HG02943 (cell line): ENCODE data around the gene SYCP1.
"Not testable (repeated sequence)": the region's sequence is repeated elsewhere in the genome, so short reads cannot be mapped to it uniquely, and the experiment has no call there.

Source experiments
- ATAC-seq: cut with Tn5 transposase; IDR thresholded peaks from one replicate; pipeline ENCODE4 v1.9.1; 2021; ENCODE audit warnings: mild to moderate bottlenecking, low read depth, moderate library complexity; ENCODE audit not compliant: unreplicated experiment

Gene SYCP1

GRCh38 chr1:114959423-114959822, 104.8 kb downstream of the SYCP1 start:
- no peak for ATAC-seq

- ATAC-seq = no peak
Measured at GRCh38 chr1:114976891-114977290, 122.2 kb downstream of the SYCP1 start.

GRCh38 chr1:114979278-114979891, 124.7 kb downstream of the SYCP1 start:
- ATAC-seq = no peak

GRCh38 chr1:114982251-114982650, 127.6 kb downstream of the SYCP1 start:
- ATAC-seq = no peak

GRCh38 chr1:114986286-114986685, 131.6 kb downstream of the SYCP1 start:
- no peak for ATAC-seq

- no peak for ATAC-seq
Measured at GRCh38 chr1:114988095-114988494, 133.4 kb downstream of the SYCP1 start.

- no peak for ATAC-seq
Measured at GRCh38 chr1:114997510-114998289, 143.0 kb downstream of the SYCP1 start.

- ATAC-seq = no peak
Measured at GRCh38 chr1:115006191-115006590, 151.5 kb downstream of the SYCP1 start.

- ATAC-seq = no peak
Measured at GRCh38 chr1:115012006-115012405, 157.3 kb downstream of the SYCP1 start.

- ATAC-seq = no peak
Measured at GRCh38 chr1:115012434-115012833, 157.8 kb downstream of the SYCP1 start.

GRCh38 chr1:115013792-115014191, 159.1 kb downstream of the SYCP1 start:
- ATAC-seq = no peak

GRCh38 chr1:115019549-115019948, 164.9 kb downstream of the SYCP1 start:
- not testable (repeated sequence) for ATAC-seq

GRCh38 chr1:115021145-115021544, 166.5 kb downstream of the SYCP1 start:
- no peak for ATAC-seq

GRCh38 chr1:115023593-115023992, 168.9 kb downstream of the SYCP1 start:
- no peak for ATAC-seq

GRCh38 chr1:115029526-115029925, 174.9 kb downstream of the SYCP1 start, which contains the start of gene TSHB:
Gene TSHB (plus strand): TSS chr1:115029826. CDS start chr1:115033363, 3,537 bp downstream.
- ATAC-seq = no peak

GRCh38 chr1:115031595-115031994, 176.9 kb downstream of the SYCP1 start:
- no peak for ATAC-seq

GRCh38 chr1:115035652-115036051, 181.0 kb downstream of the SYCP1 start:
- ATAC-seq = no peak

GRCh38 chr1:115036814-115037507, 182.3 kb downstream of the SYCP1 start:
- ATAC-seq = no peak

GRCh38 chr1:115040501-115040900, 185.8 kb downstream of the SYCP1 start:
- ATAC-seq = no peak

GRCh38 chr1:115041654-115042053, 187.0 kb downstream of the SYCP1 start:
- ATAC-seq = no peak
